EH (cell line): ENCODE measurements around the gene GRHPR.

Experiments used
- DNase-seq: peaks from one replicate; pipeline ENCODE4 v3.0.0-alpha.2; 2015; ENCODE audit warnings: low read depth

The GRHPR gene

DNA sequence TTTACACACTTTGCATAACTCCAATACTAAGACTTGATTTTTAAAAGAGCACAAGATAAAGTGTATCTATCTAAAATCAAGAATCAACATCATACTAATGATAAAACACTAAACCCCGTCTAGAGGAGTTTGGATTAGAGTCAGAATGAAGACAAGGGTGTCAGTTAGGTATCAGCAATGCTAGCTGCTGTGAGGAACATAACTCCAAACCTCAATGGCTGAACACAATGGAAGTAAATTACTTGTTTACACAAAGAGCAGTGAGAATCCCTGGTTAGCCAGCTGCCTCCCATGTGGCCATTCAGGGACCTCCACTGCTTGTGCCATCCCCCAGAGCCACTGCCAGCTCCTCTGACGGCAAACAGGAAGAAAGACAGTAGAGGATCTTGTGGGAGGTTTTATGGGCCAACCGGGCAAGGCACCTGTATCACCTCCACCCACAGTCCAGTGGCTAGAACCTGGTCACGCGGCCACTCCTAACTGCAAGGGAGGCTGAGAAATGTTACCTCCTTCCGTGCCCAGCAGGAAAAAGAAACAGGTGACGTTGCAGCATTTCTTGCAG is 24.0 kb upstream of the GRHPR start:
- DNase-seq: no peak

DNA sequence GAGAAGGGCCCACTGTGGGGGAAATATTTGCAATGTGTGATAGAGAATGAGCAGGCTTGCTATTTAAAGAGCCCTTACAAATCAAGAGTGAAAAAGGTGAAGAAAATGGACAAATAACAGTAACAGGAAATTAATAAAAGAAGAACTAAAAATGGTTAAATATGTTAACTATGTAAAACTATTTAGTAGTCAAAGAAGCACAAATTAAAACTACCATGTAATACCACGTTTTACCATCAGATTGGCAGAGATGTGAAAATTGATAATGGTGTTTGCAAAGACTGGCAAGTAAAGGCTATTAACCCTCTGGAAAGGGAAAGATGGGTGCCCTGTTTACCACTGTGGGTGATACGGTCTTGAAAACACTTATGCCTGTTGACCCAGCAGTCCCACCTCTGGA is 23.2 kb upstream of the GRHPR start:
- no peak for DNase-seq

DNA sequence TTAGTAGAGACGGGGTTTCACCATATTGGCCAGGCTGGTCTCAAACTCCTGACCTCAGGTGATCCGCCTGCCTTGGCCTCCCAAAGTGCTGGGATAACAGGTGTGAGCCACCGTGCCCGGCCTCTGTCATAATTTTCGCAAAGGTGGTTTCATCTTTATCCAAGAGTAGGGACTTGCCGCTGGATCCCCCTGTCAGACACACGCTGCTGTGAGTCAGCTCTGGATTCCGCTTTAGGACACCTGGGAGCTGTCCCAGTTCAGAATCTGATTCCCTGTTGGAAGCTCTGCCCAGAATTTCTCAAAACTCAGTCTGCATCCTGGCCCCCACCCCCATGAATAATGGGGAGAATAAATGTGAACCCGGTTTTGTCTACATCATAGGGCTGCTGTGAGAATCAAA is 17.9 kb upstream of the GRHPR start:
- DNase-seq: no peak

DNA sequence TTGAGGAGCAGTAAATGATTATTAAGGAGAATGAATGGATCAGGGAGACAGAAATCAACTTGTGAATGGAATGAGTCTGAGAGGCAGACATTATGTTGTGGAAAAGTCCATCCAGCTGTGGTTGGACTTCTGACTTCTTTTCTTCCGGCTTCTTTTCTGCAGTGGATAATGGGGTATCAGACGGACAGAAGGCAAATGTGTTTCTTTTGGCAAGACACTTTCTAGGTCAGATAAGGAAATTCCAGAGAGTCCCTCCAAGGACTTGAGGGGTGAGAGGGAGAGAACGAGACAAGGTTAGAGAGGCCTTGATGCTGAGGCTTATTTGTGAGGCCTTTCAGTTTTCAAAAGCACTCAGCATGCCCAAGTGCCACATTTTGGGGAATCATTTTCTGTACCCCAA is 17.1 kb upstream of the GRHPR start:
- DNase-seq: no peak

DNA sequence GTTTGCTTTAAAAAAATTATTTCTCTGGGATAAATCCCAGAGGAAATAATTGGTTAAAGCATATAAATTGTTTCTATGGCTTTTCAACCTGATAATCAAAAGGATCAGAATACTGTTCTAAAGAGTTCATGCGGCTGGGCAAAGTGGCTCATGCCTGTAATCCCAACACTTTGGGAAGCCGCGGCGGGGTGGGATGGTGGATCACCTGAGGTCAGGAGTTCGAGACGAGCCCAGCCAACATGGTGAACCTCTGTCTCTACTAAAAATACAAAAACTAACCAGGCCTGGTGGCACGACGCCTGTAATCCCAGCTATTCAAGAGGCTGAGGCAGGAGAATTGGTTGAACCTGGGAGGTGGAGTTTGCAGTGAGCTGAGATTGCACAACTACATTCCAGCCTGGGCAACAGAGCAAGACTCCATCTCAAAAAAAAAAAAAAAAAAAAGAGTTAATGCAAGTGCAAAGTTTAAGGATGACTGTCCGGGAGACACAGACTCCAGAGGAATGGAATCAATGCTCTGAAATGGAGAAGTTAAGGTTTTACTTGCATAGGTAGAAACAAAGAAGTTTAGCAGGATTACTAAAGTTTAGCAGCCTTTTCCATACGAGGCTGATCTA is 16.6 kb upstream of the GRHPR start:
- peak; percentile 34 for DNase-seq

DNA sequence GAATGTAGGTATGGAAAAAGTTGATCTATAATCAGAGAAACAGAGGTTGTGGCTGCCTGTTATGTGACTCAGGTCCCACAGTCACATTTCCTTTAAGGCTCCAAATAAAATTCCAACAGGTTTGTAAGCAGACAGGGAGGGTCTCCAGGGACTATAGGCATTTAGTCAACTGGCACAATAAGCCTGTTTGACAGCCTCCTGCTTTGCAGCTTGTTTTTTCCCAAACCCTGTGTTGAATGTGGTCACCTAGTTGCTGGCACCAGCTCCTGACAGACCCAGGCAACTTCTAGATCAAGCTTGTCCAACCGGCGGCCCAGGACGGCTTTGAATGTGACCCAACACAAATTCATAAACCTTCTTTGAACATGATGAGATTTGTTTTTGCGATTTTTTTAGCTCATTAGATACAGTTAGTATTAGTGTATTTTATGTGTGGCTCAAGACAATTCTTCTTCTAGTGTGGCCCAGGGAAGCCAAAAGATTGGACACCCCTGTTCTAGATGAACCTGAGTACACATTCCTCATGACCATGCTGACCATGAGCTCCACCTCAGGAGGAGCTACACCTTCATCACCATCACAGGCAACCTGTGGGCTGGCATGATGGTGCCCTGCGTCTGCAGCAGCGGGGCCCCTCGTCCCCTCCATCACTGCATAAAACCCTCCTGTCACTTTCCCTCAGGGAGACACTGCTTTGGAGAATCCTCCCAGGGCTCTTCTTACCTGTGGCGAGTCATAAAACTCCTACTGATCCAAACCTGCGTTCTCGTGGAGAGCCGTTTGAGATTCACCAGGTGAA is 15.7 kb upstream of the GRHPR start:
- no peak for DNase-seq

DNA sequence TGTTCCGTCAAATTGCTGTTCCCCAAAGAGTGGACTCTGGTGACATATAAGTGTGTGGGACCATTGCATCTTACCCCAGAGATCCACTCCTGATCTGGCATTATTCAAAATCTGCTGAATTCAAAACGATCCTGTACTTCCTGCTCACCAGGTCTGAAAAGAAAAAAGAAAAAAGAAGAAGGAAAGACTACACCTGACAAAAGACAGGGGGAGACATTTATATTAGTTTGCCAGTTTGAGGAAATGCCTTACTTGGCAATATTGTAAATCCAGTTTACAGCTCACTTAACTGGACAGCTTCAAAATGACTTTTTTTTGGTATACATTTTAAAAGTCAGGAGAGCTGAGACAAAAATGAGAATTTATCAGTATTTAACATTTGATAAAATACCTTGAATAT is 15.0 kb upstream of the GRHPR start:
- DNase-seq: no peak

DNA sequence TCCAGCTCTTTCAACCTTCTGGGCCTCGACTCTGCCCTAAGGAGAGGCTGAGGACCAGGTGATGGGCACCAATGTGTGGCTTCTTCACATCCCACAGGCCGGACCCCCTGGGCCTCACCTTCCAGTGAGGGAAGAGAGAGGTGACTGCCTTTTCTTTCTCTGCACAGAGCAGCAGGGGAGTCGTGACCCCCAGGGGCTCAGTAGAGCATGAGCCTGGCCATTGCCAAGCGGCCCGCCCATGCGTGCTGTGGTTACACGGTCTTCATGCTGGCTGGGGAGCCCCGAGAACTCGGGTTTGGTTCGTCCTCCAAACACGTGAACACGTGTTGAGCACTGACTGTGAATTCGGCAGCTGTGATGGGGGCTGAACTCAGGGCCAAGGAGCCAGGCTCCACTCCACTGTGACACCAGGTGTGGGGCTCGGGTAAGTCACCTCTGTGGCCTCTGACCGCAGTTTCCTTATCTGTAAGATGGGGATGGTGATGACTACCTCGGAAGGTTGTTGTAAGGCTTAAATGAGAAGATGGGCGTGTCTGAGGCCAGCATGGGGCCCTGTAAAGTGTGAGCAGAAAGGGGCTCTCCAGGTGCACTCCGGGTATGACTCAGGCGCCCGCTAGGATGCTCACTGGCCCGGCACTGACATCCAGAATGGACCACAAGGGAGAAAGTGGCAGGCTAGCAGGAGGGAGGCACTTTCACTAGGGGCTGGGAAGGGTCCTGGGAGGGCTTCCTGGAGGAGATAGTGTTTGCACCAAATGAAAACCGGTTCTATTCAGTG is 13.4 kb upstream of the GRHPR start:
- DNase-seq: no peak

DNA sequence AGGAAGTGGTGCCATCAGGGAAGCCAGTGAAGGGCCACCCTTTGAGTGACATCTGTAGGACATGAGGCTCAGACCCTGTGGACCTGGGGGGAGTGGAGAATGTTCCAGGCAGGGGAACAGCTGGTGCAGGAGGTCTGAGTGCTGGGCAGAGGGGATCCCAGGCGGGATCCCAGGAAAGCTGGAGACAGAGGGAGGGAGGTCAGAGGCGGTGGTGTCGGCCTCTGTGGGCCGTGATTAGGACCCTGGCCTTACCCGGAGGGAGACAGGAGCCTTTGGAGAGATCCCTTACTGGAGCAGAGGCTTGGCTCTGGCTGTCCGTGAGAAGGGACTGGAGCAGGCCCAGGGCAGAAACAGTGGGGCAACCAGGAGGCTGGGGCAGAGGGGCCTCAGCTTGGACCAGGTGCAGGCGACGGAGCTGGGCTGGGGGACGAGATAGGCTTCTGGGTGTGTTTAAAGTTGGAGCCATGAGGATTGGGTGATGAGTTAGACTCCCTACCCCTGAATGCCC is 12.1 kb upstream of the GRHPR start:
- DNase-seq: no peak

DNA sequence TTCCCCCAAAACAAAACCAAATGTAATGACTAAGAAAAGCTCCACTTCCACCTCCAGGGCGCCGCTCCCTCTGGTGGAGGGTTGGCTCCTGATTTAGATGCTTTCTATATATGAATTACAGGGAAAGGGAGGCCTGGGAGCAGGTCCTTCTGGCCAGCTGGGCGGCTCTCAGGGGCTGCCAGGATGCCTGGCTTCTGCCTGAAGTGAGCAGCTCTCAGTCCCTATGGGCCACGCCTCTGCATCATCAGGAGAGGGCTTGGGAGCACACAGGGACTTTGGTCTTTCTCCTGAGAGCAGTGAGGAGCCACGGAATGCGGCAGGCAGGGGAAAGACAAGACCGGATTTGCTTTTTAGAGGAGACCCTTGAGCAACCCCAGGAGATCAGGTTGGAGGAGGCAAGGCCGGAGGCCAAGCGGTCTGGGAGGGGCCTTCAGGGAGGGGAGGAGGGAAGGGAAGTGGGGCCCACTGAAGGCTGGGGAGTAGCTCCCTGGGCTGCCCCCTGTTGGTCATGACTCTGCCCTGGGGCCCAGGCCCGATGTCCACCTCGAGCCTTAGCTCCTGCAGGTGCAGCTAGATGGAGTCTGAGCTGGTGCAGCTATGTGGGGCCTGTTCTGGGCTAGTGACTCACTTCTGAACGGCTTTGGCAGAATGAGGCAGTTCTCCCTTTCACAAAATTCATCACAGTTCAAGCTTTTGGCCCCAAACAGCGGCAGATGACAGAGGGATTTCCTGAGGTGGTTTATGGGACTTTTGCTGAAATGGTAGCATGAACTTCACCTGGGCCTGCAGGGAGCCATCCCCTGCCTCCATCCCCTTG is 11.3 kb upstream of the GRHPR start:
- peak; percentile 35 for DNase-seq

DNA sequence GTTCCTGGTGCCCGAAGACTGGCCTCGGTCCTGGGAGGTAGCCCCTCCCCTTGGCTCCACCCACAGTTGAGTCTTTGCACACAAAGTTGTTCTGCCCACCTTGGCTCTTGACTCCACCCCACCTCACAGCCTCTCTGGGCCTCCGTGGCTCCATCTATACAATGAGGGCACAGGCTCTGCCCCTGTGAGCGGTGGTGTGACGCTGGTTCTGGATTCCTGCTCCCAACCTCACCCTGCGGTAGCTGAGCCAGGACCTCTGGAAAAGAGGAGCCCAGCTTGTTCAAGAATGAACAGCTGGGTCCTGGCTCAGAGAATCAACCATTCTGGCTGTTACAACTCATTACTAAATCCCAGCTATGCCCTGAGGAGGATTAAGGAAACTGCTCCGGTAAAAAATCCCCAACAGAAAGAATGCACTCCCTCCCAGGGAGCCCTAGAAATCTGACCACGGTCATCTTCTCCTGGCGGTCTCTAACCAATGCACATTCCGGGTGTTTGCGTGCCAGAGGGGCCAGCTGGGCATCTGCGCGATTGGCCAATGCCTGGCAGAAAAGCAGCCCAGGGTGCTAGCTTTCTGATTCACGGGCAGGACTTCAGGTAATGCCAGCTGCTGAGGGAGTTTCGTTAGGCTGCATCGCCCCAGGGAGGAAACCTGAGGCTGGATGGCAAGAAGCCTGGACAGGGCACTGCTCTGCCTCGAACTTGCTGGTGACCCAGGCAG is 9.9 kb upstream of the GRHPR start:
- DNase-seq: peak; percentile 74

DNA sequence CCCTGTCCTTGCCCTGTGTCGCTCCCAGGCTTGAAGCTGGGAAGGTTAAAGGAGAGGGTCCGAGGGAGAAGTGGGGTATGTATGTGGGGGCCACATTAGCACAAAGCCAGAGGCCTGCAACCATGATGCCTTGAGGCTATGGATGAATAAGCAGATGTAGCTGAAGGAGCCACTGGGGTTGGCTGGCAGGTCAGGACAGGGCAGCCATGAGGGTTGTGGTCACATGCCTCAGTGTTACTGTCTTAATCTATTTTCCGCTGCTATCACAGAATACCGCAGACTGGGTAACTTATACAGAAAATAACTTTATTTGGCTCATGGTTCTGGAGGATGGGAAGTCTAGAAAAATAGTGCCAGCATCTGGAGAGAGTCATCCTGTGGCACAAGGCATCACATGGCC is 9.2 kb upstream of the GRHPR start:
- peak; percentile 37 for DNase-seq

DNA sequence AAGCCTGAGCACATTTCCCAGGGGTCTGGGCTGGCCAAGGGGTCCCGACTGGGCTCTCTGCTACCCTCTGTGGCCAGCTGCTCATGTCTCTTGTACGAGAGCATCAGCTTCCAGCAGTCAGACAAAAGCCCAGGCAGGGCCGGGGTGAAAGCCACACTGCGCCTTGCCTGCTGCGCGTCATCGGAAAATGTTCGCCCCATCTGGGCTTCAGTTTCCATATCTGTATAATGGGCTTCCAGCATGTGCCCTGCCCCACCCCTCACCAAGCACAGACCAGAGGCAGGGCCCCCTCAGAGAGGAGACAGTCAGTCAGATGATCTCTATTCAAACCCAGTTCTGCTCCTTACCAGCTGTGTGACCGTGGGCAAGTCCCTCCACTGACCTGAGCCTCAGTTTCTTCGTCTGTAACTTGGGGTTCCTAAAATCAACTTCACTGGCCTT is 8.0 kb upstream of the GRHPR start:
- no peak for DNase-seq

DNA sequence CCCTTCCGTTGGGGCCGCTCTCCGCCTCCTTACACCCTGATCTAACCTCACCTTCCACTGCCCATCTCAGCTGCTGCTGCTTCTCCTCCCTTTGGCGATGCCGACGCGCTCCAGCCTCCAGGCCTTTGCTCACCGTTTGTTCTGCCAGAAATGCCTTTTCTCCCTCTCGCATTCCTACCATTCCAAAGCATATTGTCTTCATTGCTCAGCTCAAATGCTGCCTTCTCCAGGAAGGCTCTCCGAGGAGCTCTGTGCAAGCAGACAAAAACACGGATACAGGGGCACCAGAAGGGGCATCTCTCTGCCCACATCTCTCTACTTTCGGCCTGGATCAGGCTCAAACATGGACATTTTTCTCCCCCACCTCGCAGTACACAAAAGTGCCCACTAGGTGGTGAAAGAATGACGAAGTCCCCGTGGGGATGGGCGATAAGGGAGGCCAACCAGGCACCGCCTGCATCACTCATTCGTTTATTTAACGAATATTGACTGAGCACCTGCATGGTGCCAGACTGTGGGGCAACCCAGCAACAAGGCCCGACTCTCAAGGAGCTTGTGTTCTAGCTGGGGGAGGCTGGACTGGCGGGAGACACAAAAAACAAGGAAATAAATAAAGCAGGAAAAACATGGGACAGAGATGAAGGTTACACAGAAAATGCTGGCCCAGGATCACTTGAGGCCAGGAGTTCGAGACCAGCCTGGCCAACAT is 7.3 kb upstream of the GRHPR start:
- peak; percentile 84 for DNase-seq

DNA sequence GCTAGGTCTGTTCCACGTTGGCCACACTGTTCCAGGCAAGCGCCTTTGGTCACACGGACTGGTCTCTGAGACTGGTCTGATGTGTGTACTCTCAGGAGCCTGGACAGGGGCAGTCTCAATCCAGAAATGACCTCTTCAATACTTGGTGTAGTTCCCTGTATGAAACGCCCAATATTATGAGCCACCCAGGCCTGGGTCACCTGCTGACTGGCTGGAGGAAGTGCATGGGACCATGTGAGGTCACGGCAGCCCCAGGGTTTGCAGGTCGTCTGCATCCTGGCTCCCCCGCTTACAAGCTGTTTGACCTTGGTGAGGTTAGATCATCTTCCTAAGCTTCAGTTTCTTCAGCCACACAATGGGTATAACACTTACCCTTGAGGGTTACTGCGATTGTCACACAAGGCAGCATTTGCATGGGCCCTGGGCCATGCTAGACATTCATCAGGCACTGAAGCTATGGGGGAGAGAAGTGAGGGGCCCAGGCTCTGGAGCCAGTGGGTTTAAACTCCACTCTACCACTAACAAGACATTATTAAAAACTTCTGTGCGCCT is 5.2 kb upstream of the GRHPR start:
- no peak for DNase-seq

DNA sequence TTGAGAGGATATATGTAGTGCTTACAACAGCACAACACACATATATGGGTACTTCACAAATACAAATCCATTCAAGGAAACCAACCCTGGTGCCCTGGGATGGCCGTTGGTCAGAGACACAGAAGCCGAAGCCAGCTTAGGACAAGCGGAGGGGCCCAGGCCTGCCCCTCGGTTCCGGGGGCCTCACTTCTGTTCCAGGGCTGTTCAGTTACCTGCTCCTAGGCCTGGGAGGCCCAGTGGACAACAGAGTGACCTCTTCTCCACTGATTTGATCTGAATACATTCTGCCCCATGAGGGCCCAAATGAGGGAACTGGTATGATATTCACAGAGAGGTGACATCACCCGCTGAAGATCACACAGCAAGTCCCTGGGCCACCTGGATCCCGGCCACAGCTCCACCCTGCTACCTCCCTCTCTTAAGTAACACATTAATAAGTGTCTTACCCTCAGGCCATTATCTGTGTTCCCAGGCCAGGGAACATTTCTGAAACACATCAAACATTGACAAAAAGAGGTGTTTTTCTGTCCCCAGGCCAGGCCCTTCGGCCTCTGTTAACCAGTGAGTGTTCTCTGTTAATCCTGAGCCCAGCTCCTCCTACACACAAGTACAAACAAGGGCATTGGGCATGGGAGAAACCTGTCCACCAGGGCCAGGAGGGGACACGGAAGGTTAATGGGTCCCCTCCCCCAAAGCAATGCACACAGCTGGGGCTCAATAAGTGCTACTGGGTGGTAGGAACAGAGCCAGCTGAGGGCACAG is 4.5 kb upstream of the GRHPR start:
- DNase-seq: no peak

DNA sequence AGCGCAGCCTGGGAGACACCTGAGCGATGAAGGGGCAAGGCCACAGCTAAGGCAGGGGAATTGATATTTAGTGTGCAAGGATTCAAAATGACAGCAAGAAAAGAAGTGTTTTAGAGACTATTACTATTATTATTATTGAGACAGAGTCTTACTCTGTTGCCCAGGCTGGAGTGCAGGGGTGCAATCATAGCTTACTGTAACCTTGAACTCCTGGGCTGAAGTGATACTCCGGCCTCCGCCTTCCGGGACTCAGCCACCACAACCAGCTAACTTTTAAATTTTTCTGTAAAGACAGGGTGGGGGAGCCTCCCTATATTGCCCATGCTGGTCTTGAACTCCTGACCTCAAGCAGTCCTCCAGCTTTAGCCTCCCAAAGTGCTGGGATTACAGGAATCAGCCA is 3.3 kb upstream of the GRHPR start:
- no peak for DNase-seq

DNA sequence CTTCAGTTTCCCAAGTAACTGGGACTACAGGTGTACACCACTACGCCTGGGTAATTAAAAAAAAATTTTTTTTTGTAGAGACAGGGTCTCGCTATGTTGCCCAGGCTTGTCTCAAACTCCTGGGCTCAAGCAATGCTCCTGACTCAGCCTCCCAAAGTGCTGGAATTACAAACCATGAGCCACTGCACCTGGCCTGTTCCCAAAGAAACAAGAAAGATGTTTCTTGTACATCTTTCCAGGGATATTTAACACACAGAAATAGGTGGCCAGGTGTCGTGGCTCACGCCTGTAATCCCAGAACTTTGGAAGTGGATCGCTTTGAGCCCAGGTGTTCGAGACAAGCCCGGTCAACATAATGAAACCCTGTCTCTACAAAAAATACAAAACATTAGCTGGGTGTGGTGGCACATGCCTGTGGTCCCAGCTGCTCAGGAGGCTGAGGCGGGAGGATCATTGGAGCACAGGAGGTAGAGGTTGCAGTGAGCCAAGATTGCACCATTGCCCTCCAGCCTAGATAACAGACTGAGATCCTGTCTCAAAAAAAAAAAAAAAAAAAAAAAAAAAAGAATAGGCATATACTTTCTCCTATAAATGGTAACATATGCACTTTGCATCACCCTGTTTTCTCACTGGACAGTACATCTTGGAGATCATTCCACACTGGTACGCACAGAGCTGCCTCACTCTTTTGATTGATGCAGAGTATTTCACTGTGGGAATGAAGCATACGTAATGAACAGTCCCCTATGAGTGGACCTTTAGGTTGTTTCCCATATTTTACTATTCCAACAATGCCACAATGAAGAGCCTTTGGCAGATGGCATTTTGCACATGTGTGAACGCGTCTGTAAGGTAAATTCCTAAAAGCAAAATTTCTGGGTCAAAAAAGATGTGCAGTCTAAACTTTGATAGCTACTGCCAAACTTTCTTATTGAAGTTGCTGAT is 2.0 kb upstream of the GRHPR start:
- no peak for DNase-seq
